K562 (cell line): ENCODE data around the gene EOLA1. TPM values are rescaled to one million over a fixed set of nuclear protein-coding genes. Genes with fewer than 3 reads are reported as not detected.

Experiments used
- DACH1 ChIP-seq: fragments of 450-650 bp; IDR thresholded peaks from 2 replicates; pipeline ENCODE4 v1.6.1; 2018; ENCODE audit not compliant: partially characterized antibody
- HDGF ChIP-seq: fragments of 450-650 bp; IDR thresholded peaks from 2 replicates; pipeline ENCODE4 v1.6.1; 2016
- MAZ ChIP-seq, 2 experiments: fragments of 450-650 bp in 1 of 2; sonication (generic) in 1 of 2; formaldehyde crosslinking; IDR thresholded peaks in 1 of 2; conservative IDR thresholded peaks in 1 of 2; 2 replicates each; pipeline versions ENCODE4 v1.4.0 to v1.5.0; 2020; ENCODE audit warnings: mild to moderate bottlenecking in 1 of 2, missing genetic modification reagents in 1 of 2
- MNT ChIP-seq, 2 experiments: fragments of 450-650 bp; conservative IDR thresholded peaks; 2 replicates each; pipeline ENCODE4 v1.6.1; 2017; ENCODE audit warnings: mild to moderate bottlenecking in 2 of 2, moderate library complexity in 2 of 2
- PRDM10 ChIP-seq: fragments of 450-650 bp; IDR thresholded peaks from 2 replicates; pipeline ENCODE4 v1.6.1; 2018; ENCODE audit not compliant: partially characterized antibody
- THAP12 ChIP-seq: fragments of 250-450 bp; sonication (Bioruptor Pico); IDR thresholded peaks from 2 replicates; pipeline ENCODE4 v1.9.0; 2021; ENCODE audit warnings: mild to moderate bottlenecking, inconsistent platforms
- ZNF507 ChIP-seq: conservative IDR thresholded peaks from 2 replicates; pipeline ENCODE4 v1.6.1; 2017; ENCODE audit warnings: missing genetic modification characterization, missing compliant biosample characterization
- polyA plus RNA-seq, 8 experiments: library from polyadenylated mRNA; depleted of rRNA in 4 of 8; stranded (reverse) in 5 of 8; unstranded in 3 of 8; fragments of >200 nt; fragmentation: Nextera tagmentation in 2 of 8; fragmentation: Illumina TruSeq in 1 of 8; extraction: Ambion mirVana in 2 of 8; extraction: Trizol in 1 of 8; gene quantifications; 2 replicates each; pipeline versions ENCODE4 v1.2.1 to v1.2.3, GENCODE V29; 2011 to 2014; ENCODE audit warnings: inconsistent platforms in 1 of 8, missing spikeins in 1 of 8
- total RNA-seq, 7 experiments: library from RNA; depleted of rRNA in 6 of 7; stranded (reverse); fragments of >200 nt in 6 of 7; fragmentation: Illumina TruSeq in 2 of 7; extraction: Trizol in 2 of 7; gene quantifications; 2 replicates each; pipeline versions ENCODE4 v1.2.1 to v1.2.3, GENCODE V29; 2011 to 2021; ENCODE audit warnings: low replicate concordance in 1 of 7

EOLA1 gene
- total and polyA plus RNA-seq, 9 of the 15 experiments (the other 6 are each of a cell fraction or from before 2014, with no cell fraction given), result 6.3 to 32.9 (median 18.2) TPM

- TF ChIP-seq PRDM10 (peak; percentile 34), ZNF507 (tag) (no peak), MNT (conservative IDR thresholded peaks at IDR 0.05) (peak in 1 of 2 experiments; percentile 50; a peak in 2 of 4 replicates), MAZ (CRISPR knock-in tag; conservative IDR thresholded peaks at IDR 0.05 in 1 of 2, IDR thresholded peaks at IDR 0.05 in 1 of 2) (peak in 1 of 2 experiments; percentile 25; a peak in 1 of 4 replicates), DACH1 (peak; percentile 79), THAP12 (no peak), HDGF (0 out of 2 replicates have a peak, but pooled peaks have one; percentile 45)
These were observed 1.3 kb upstream of the EOLA1 start (continued) for GRCh38 chrX:149539283-149540130.
